ENCODE data around the gene NT5C1B. TPM values are rescaled to one million over a fixed set of nuclear protein-coding genes. Genes with fewer than 3 reads are reported as not detected.

The NT5C1B gene
- total RNA-seq, 2 experiments from 2014 or later = not detected

- no peaks in the 10 kb centered on the region for H3K36me3 ChIP-seq (ENCODE audit: insufficient read depth, low read length)
- POLR2A ChIA-PET = interaction anchor here (0.6 to 1.6 kb wide), 5 partner anchors 12 to 911 kb away, joined by 3 to 6 read pairs (median 4); partner anchors contain the start of gene RDH14
- no peaks in the 10 kb centered on the region for H3K9me2 ChIP-seq (ENCODE audit: insufficient read depth, low read length)
- H3K4me2 ChIP-seq (ENCODE audit: low read length) = 0 out of 2 replicates have a peak overlapping the region, but pooled peaks have one; percentile 22
- TF ChIP-seq, protein P1, sequence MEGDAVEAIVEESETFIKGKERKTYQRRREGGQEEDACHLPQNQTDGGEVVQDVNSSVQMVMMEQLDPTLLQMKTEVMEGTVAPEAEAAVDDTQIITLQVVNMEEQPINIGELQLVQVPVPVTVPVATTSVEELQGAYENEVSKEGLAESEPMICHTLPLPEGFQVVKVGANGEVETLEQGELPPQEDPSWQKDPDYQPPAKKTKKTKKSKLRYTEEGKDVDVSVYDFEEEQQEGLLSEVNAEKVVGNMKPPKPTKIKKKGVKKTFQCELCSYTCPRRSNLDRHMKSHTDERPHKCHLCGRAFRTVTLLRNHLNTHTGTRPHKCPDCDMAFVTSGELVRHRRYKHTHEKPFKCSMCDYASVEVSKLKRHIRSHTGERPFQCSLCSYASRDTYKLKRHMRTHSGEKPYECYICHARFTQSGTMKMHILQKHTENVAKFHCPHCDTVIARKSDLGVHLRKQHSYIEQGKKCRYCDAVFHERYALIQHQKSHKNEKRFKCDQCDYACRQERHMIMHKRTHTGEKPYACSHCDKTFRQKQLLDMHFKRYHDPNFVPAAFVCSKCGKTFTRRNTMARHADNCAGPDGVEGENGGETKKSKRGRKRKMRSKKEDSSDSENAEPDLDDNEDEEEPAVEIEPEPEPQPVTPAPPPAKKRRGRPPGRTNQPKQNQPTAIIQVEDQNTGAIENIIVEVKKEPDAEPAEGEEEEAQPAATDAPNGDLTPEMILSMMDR (conservative IDR thresholded peaks at IDR 0.05; ENCODE audit: low read length) = no peak
- H3K9me3 ChIP-seq (ENCODE audit: low read length) = no peaks in the 10 kb centered on the region
- CTCF ChIA-PET (ENCODE audit: unreplicated experiment) = no interaction called here
- BruUV-seq (replicated peaks) = no TSS peak
- H2AFZ ChIP-seq (ENCODE audit: low read length) = 0 out of 2 replicates have a peak overlapping the region, but pooled peaks have one; percentile 15
- no peak overlapping the region for H3K27ac ChIP-seq (ENCODE audit: low read depth, low read length, poor library complexity, severe bottlenecking)
- no peaks in the 10 kb centered on the region for H3K79me2 ChIP-seq (ENCODE audit: insufficient read depth, low read depth, low read length)
- intact Hi-C loops (cut with micrococcal nuclease; ENCODE audit: unreplicated experiment) = no loop called here
- H3K4me3 ChIP-seq (ENCODE audit: low read depth, low read length, poor library complexity, severe bottlenecking) = no peak overlapping the region
- H4K20me1 ChIP-seq (ENCODE audit: insufficient read depth, low read length) = no peaks in the 10 kb centered on the region
- H3K4me1 ChIP-seq (ENCODE audit: insufficient read depth, low read length, poor library complexity, severe bottlenecking) = peaks cover 26% of the 10 kb centered on the region
- DNase-seq (ENCODE audit: low spot score) = no peak
Measured at GRCh38 chr2:18598848-18599484, 9.6 kb upstream of the NT5C1B start.

- Histone ChIP-seq H3K4me1 (ENCODE audit: insufficient read depth, low read length, poor library complexity, severe bottlenecking) (peaks cover 26% of the 10 kb centered on the region), H3K79me2 (ENCODE audit: insufficient read depth, low read depth, low read length) (no peaks in the 10 kb centered on the region), H3K9me2 (ENCODE audit: insufficient read depth, low read length) (no peaks in the 10 kb centered on the region), H3K4me3 (ENCODE audit: low read depth, low read length, poor library complexity, severe bottlenecking) (no peak overlapping the region), H3K36me3 (ENCODE audit: insufficient read depth, low read length) (no peaks in the 10 kb centered on the region), H4K20me1 (ENCODE audit: insufficient read depth, low read length) (no peaks in the 10 kb centered on the region), H2AFZ (ENCODE audit: low read length) (no peak overlapping the region), H3K4me2 (ENCODE audit: low read length) (no peak overlapping the region), H3K27ac (ENCODE audit: low read depth, low read length, poor library complexity, severe bottlenecking) (no peak overlapping the region), H3K9me3 (ENCODE audit: low read length) (no peaks in the 10 kb centered on the region)
- BruUV-seq (replicated peaks) = no TSS peak
- ChIA-PET POLR2A (interaction anchor here (1.1 kb wide), 1 partner anchor 39 kb away, joined by 3 read pairs; no protein-coding TSS in a partner anchor), CTCF (ENCODE audit: unreplicated experiment) (no interaction called here)
- intact Hi-C loops (cut with micrococcal nuclease; ENCODE audit: unreplicated experiment) = no loop called here
- TF ChIP-seq, protein P1 (conservative IDR thresholded peaks at IDR 0.05; ENCODE audit: low read length) = no peak
- TF ChIP-seq EZH2phosphoT487 (IDR thresholded peaks at IDR 0.05; ENCODE audit: borderline replicate concordance, low read depth, low read length) = no peak
- DNase-seq (ENCODE audit: low spot score) = no peak
Measured at GRCh38 chr2:18597618-18598017, 8.2 kb upstream of the NT5C1B start.

GRCh38 chr2:18596993-18597392 lies 7.6 kb upstream of the NT5C1B start:
- DNase-seq (ENCODE audit: low spot score) = no peak
- Histone ChIP-seq H3K4me2 (ENCODE audit: low read length) (no peak overlapping the region), H3K79me2 (ENCODE audit: insufficient read depth, low read depth, low read length) (no peaks in the 10 kb centered on the region), H3K27ac (ENCODE audit: low read depth, low read length, poor library complexity, severe bottlenecking) (no peak overlapping the region), H3K4me1 (ENCODE audit: insufficient read depth, low read length, poor library complexity, severe bottlenecking) (peaks cover 26% of the 10 kb centered on the region), H3K9me2 (ENCODE audit: insufficient read depth, low read length) (no peaks in the 10 kb centered on the region), H3K9me3 (ENCODE audit: low read length) (no peaks in the 10 kb centered on the region), H3K36me3 (ENCODE audit: insufficient read depth, low read length) (no peaks in the 10 kb centered on the region), H4K20me1 (ENCODE audit: insufficient read depth, low read length) (no peaks in the 10 kb centered on the region), H2AFZ (ENCODE audit: low read length) (no peak overlapping the region), H3K4me3 (ENCODE audit: low read depth, low read length, poor library complexity, severe bottlenecking) (no peak overlapping the region)
- intact Hi-C loops (cut with micrococcal nuclease; ENCODE audit: unreplicated experiment) = no loop called here
- POLR2A ChIA-PET = interaction anchor here (1.0 kb wide), 1 partner anchor 37 kb away, joined by 3 read pairs; the partner anchor contains the start of gene RDH14
- CTCF ChIA-PET (ENCODE audit: unreplicated experiment) = no interaction called here
- no peak for TF ChIP-seq EZH2phosphoT487 (IDR thresholded peaks at IDR 0.05; ENCODE audit: borderline replicate concordance, low read depth, low read length)
- BruUV-seq (replicated peaks) = no TSS peak
